Measurements from ENCODE around the gene TOM1L2.

The TOM1L2 gene

DNA sequence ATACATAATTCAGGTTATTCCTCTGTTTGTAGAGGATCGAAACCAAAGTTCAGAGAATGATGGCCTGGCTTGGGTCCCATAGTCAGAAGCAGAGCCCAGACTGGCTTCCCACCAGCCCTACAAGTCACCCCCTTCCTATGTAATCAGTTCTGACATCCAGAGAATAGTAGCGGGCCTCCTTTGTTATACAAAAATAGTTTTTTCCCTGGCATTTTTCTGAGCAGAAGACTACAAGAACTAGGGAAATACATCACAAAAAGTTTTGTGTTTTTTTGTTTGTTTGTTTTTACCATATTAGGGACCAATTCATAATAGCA is 47.6 kb upstream of the TOM1L2 start:
- H2AFZ ChIP-seq (ENCODE audit: low read length), result no peak overlapping the region
- TF ChIP-seq, protein P1, sequence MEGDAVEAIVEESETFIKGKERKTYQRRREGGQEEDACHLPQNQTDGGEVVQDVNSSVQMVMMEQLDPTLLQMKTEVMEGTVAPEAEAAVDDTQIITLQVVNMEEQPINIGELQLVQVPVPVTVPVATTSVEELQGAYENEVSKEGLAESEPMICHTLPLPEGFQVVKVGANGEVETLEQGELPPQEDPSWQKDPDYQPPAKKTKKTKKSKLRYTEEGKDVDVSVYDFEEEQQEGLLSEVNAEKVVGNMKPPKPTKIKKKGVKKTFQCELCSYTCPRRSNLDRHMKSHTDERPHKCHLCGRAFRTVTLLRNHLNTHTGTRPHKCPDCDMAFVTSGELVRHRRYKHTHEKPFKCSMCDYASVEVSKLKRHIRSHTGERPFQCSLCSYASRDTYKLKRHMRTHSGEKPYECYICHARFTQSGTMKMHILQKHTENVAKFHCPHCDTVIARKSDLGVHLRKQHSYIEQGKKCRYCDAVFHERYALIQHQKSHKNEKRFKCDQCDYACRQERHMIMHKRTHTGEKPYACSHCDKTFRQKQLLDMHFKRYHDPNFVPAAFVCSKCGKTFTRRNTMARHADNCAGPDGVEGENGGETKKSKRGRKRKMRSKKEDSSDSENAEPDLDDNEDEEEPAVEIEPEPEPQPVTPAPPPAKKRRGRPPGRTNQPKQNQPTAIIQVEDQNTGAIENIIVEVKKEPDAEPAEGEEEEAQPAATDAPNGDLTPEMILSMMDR (IDR thresholded peaks at IDR 0.05; ENCODE audit: low read length), result no peak
- TF ChIP-seq EZH2 (optimal IDR thresholded peaks at IDR 0.05; ENCODE audit: low read depth, low read length) (no peak), EZH2phosphoT487 (IDR thresholded peaks at IDR 0.05; ENCODE audit: low read length) (no peak)
- no peaks in the 10 kb centered on the region for H3K79me2 ChIP-seq (ENCODE audit: low read length)
- H3K9me3 ChIP-seq (replicated peaks; ENCODE audit: insufficient read depth, low read length), result no peaks in the 10 kb centered on the region
- peaks cover 6% of the 10 kb centered on the region for H3F3A ChIP-seq (ENCODE audit: insufficient read depth, low read length)
- no peak overlapping the region for H3K9ac ChIP-seq (ENCODE audit: low read length)
- no peak overlapping the region for H3K4me2 ChIP-seq (ENCODE audit: low read depth, low read length)
- no peaks in the 10 kb centered on the region for H4K20me1 ChIP-seq (ENCODE audit: insufficient read depth, low read length)
- no peaks in the 10 kb centered on the region for H3K9me2 ChIP-seq (replicated peaks; ENCODE audit: insufficient read depth, low read length)
- H3K27me3 ChIP-seq (replicated peaks; ENCODE audit: insufficient read depth, low read length), result no peaks in the 10 kb centered on the region
- no peaks in the 10 kb centered on the region for H3K36me3 ChIP-seq (replicated peaks; ENCODE audit: insufficient read depth, low read length)
- no peak for DNase-seq
- no peak overlapping the region for H3K4me3 ChIP-seq (ENCODE audit: low read length)
- H3K27ac ChIP-seq (ENCODE audit: low read length), result no peak overlapping the region
- H3K4me1 ChIP-seq (ENCODE audit: low read length), result peaks cover 7% of the 10 kb centered on the region

- Histone ChIP-seq H4K20me1 (ENCODE audit: insufficient read depth, low read length) (no peaks in the 10 kb centered on the region), H3K4me3 (ENCODE audit: low read length) (no peak overlapping the region), H3K9me3 (replicated peaks; ENCODE audit: insufficient read depth, low read length) (no peaks in the 10 kb centered on the region), H3K4me1 (ENCODE audit: low read length) (peaks cover 16% of the 10 kb centered on the region), H3F3A (ENCODE audit: insufficient read depth, low read length) (peaks cover 10% of the 10 kb centered on the region), H3K27me3 (replicated peaks; ENCODE audit: insufficient read depth, low read length) (no peaks in the 10 kb centered on the region), H3K9ac (ENCODE audit: low read length) (no peak overlapping the region), H3K36me3 (replicated peaks; ENCODE audit: insufficient read depth, low read length) (no peaks in the 10 kb centered on the region), H3K27ac (ENCODE audit: low read length) (no peak overlapping the region), H2AFZ (ENCODE audit: low read length) (no peak overlapping the region), H3K4me2 (ENCODE audit: low read depth, low read length) (no peak overlapping the region), H3K79me2 (ENCODE audit: low read length) (no peaks in the 10 kb centered on the region), H3K9me2 (replicated peaks; ENCODE audit: insufficient read depth, low read length) (no peaks in the 10 kb centered on the region)
- TF ChIP-seq, protein P1 (IDR thresholded peaks at IDR 0.05; ENCODE audit: low read length), result no peak
- TF ChIP-seq EZH2 (optimal IDR thresholded peaks at IDR 0.05; ENCODE audit: low read depth, low read length), result no peak
- no peak for TF ChIP-seq EZH2phosphoT487 (IDR thresholded peaks at IDR 0.05; ENCODE audit: low read length)
- no peak for DNase-seq
Measured at GRCh38 chr17:18018411-18018921, 46.3 kb upstream of the TOM1L2 start.

DNA sequence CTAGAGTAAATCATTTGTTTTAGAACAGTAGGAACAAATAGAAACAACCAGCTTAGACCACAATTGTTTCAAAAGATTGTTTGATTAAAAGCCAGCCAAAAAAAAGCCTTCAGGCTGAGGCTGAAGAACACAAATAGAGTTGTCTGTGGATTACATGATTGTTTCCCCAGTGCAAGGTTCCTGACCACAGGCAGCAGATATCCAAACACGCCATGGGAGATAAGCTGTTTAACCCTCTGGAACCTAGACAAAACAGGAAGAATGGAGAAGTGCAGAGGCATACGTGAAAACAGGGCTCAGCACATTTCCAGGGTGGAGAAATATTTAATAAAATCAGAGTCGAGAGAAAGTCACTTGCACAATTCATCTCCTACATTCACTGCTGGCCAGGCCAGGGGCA is 45.8 kb upstream of the TOM1L2 start:
- Histone ChIP-seq H3K4me1 (ENCODE audit: low read length) (peaks cover 16% of the 10 kb centered on the region), H4K20me1 (ENCODE audit: insufficient read depth, low read length) (no peaks in the 10 kb centered on the region), H3K27ac (ENCODE audit: low read length) (no peak overlapping the region), H3K27me3 (replicated peaks; ENCODE audit: insufficient read depth, low read length) (no peaks in the 10 kb centered on the region), H2AFZ (ENCODE audit: low read length) (no peak overlapping the region), H3K4me3 (ENCODE audit: low read length) (no peak overlapping the region), H3K9ac (ENCODE audit: low read length) (no peak overlapping the region), H3K9me3 (replicated peaks; ENCODE audit: insufficient read depth, low read length) (no peaks in the 10 kb centered on the region), H3K4me2 (ENCODE audit: low read depth, low read length) (no peak overlapping the region), H3K79me2 (ENCODE audit: low read length) (no peaks in the 10 kb centered on the region), H3K36me3 (replicated peaks; ENCODE audit: insufficient read depth, low read length) (no peaks in the 10 kb centered on the region), H3F3A (ENCODE audit: insufficient read depth, low read length) (peaks cover 10% of the 10 kb centered on the region), H3K9me2 (replicated peaks; ENCODE audit: insufficient read depth, low read length) (no peaks in the 10 kb centered on the region)
- DNase-seq, result no peak
- TF ChIP-seq, protein P1 (IDR thresholded peaks at IDR 0.05; ENCODE audit: low read length), result no peak
- TF ChIP-seq EZH2phosphoT487 (IDR thresholded peaks at IDR 0.05; ENCODE audit: low read length) (no peak), EZH2 (optimal IDR thresholded peaks at IDR 0.05; ENCODE audit: low read depth, low read length) (no peak)

Data from MM.1S (cell line).